ENCODE data around the gene RPL38. TPM values are rescaled to one million over a fixed set of nuclear protein-coding genes. Genes with fewer than 3 reads are reported as not detected.

The RPL38 gene
- total RNA-seq, 1 donor from 2014 or later, result 600 TPM

DNA sequence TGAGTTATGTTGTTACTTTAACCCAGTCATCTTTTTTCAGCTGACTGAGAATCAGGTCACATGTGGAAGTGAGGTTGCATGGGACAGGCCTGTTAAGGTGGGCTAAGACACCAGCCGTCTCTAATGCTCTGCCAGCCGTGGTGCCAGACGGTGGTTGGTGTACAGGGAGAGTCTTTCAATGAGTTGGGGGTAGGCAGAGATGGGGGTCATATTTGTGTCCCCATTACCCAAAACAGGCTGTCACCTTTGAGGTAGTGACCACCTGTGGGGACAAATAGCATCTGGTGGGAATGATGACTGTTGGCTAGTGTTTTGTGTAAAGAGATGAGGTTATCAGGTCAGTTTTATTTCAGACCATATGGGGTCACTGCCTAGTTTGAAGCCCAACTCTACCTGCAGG lies 1.8 kb downstream of the RPL38 start:
- Mint-ChIP-seq H3K4me3 (ENCODE audit: unreplicated experiment) (peak overlapping the region; percentile 68), H3K27ac (ENCODE audit: unreplicated experiment) (peak overlapping the region; percentile 59), H3K4me1 (ENCODE audit: low read depth, unreplicated experiment) (peaks cover 32% of the 10 kb centered on the region), H3K27me3 (ENCODE audit: unreplicated experiment) (peaks cover 9% of the 10 kb centered on the region), H3K9me3 (ENCODE audit: unreplicated experiment) (peaks cover 8% of the 10 kb centered on the region), H3K36me3 (ENCODE audit: unreplicated experiment) (no peaks in the 10 kb centered on the region)
- DNase-seq, result no peak
- TF ChIP-seq, protein P1, sequence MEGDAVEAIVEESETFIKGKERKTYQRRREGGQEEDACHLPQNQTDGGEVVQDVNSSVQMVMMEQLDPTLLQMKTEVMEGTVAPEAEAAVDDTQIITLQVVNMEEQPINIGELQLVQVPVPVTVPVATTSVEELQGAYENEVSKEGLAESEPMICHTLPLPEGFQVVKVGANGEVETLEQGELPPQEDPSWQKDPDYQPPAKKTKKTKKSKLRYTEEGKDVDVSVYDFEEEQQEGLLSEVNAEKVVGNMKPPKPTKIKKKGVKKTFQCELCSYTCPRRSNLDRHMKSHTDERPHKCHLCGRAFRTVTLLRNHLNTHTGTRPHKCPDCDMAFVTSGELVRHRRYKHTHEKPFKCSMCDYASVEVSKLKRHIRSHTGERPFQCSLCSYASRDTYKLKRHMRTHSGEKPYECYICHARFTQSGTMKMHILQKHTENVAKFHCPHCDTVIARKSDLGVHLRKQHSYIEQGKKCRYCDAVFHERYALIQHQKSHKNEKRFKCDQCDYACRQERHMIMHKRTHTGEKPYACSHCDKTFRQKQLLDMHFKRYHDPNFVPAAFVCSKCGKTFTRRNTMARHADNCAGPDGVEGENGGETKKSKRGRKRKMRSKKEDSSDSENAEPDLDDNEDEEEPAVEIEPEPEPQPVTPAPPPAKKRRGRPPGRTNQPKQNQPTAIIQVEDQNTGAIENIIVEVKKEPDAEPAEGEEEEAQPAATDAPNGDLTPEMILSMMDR (IDR thresholded peaks at IDR 0.05; ENCODE audit: partially characterized antibody, unreplicated experiment), result no peak

DNA sequence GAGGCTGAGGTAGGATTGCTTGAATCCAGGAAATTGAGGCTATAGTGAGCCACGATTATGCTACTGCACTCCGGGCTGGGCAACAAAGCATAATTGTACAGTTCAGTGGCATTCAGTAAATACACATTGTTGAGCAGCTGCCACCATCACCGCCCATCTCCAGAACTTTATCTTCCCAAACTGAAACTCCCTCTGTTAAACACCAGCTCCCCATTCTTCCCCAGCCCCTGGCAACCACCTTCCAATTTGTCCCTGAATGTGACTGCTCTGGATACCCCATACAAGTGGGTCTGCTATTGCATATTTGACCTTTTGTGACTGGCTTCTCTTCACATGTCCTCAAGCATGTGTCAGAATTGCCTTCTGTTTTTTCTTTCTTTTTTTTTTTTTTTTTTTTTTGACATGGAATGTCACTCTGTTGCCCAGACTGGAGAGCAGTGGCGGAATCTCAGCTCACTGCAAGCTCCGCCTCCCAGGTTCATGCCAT lies 2.9 kb downstream of the RPL38 start:
- peak overlapping the region; percentile 28 for H3K27ac Mint-ChIP-seq (ENCODE audit: unreplicated experiment)
- H3K4me3 Mint-ChIP-seq (ENCODE audit: unreplicated experiment), result peak overlapping the region; percentile 44
- TF ChIP-seq, protein P1 (IDR thresholded peaks at IDR 0.05; ENCODE audit: partially characterized antibody, unreplicated experiment), result no peak
- DNase-seq, result no peak
- H3K36me3 Mint-ChIP-seq (ENCODE audit: unreplicated experiment), result no peaks in the 10 kb centered on the region
- peaks cover 12% of the 10 kb centered on the region for H3K9me3 Mint-ChIP-seq (ENCODE audit: unreplicated experiment)
- H3K27me3 Mint-ChIP-seq (ENCODE audit: unreplicated experiment), result peaks cover 12% of the 10 kb centered on the region
- H3K4me1 Mint-ChIP-seq (ENCODE audit: low read depth, unreplicated experiment), result peaks cover 40% of the 10 kb centered on the region

DNA sequence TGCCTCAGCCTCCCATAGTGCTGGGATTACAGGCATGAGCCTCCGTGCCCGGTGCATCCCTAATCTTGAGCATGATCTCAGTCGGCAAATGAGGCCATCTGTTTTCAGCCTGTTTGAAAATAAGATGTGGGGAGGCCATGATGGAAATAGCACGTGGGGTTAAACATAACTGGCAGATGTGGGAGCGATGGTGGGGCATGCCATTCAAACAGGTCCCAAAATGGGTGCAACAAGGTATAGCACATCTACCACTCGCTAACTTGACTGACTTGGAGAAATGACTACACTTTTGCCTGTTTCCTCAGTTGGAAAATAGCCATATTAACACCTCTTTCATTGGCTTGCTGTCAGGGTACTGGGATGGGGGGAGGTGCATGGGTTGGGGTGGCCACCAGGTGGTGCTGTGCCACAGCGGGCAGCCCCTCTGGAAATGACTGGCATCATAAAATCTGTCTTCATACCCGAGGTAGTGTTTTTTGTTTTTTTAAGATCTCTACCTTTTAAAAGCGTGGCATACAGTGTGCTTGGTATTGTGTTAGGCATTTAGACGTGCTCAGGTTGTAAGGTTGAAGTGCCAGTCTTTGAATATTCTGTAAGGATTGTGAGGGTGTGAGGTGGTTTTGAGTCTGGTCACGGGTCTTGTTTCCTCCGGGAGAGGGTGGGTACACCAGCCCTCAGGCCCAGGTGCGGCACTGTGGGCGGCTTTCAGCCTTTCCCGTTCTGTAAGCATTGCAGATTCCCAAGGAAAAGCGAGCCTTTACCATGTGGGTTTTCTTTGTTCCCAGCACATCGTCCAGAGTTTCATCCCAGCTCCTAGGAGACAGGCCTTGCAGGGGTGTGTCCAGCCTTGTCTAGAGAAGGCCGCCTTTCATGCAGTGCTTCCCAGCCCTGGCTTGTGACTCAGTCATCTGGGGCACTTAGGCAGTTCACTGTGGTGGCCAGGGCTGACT lies 7.0 kb downstream of the RPL38 start:
- Mint-ChIP-seq H3K27ac (ENCODE audit: unreplicated experiment) (peak overlapping the region; percentile 99), H3K4me3 (ENCODE audit: unreplicated experiment) (peak overlapping the region; percentile 97), H3K4me1 (ENCODE audit: low read depth, unreplicated experiment) (peaks cover 39% of the 10 kb centered on the region), H3K9me3 (ENCODE audit: unreplicated experiment) (peaks cover 14% of the 10 kb centered on the region), H3K36me3 (ENCODE audit: unreplicated experiment) (no peaks in the 10 kb centered on the region), H3K27me3 (ENCODE audit: unreplicated experiment) (peaks cover 13% of the 10 kb centered on the region)
- DNase-seq, result peak; percentile 86
- TF ChIP-seq, protein P1 (IDR thresholded peaks at IDR 0.05; ENCODE audit: partially characterized antibody, unreplicated experiment), result peak; percentile 95

DNA sequence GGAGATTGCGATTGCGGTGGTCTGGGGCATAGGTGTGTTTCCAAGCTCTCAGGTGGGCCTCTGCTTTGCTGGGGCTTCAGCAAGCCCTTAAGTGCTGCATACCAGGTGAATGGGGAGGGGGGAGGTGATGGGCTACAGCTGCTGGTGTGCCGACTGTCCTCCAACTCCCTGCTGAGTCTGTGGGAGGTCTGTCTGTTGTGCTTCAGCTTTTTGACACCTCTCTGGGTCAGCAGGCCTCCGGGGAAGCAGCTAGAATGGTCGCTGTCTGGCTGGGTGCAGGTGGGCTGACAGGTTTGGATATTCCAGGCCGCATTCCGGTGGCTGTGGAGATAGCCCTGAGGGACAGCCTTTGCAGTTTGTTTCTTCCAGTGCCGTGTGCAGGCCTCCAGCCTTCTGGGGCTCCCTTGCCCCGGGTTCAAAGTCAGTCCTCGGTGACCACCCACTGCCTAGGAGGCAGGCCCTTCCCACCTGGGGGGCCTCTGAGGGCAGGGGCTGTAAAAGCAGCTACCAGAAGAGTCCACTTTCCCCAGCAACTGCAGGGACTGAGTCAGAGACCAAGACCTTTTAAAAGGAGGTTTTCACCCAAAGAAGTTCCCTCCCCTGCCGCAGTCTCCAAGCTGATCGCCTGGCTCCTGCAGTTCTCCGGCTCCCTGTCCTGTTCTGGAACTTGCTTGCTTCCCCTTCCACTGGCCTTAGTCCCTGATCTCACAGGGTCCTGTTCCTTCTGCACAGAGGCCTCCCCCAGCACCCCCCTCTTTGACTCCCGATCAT lies 7.8 kb downstream of the RPL38 start:
- H3K4me1 Mint-ChIP-seq (ENCODE audit: low read depth, unreplicated experiment), result peaks cover 45% of the 10 kb centered on the region
- peaks cover 18% of the 10 kb centered on the region for H3K9me3 Mint-ChIP-seq (ENCODE audit: unreplicated experiment)
- peak overlapping the region; percentile 99 for H3K27ac Mint-ChIP-seq (ENCODE audit: unreplicated experiment)
- H3K27me3 Mint-ChIP-seq (ENCODE audit: unreplicated experiment), result peaks cover 13% of the 10 kb centered on the region
- no peak for DNase-seq
- H3K36me3 Mint-ChIP-seq (ENCODE audit: unreplicated experiment), result no peaks in the 10 kb centered on the region
- TF ChIP-seq, protein P1 (IDR thresholded peaks at IDR 0.05; ENCODE audit: partially characterized antibody, unreplicated experiment), result no peak
- peak overlapping the region; percentile 97 for H3K4me3 Mint-ChIP-seq (ENCODE audit: unreplicated experiment)
